Daoy (cell line): ENCODE results near the gene MAGEB17. TPM values are rescaled to one million over a fixed set of nuclear protein-coding genes. Genes with fewer than 3 reads are reported as not detected.
A peak's percentile ranks its signal among the peaks of the same experiment; 100 is the strongest.
"Not testable (repeated sequence)": the region's sequence is repeated elsewhere in the genome, so short reads cannot be mapped to it uniquely, and the experiment has no call there.

Experiments used
- DNase-seq: peaks from one replicate; pipeline ENCODE4 v3.0.0-alpha.2; 2015; ENCODE audit warnings: low read depth
- total RNA-seq: library from RNA; depleted of rRNA; stranded (reverse); fragments of >200 nt; shearing (Covaris generic); gene quantifications from 2 replicates; pipeline ENCODE4 v1.2.3, GENCODE V29; 2014; rRNA removed

The MAGEB17 gene, protein sequence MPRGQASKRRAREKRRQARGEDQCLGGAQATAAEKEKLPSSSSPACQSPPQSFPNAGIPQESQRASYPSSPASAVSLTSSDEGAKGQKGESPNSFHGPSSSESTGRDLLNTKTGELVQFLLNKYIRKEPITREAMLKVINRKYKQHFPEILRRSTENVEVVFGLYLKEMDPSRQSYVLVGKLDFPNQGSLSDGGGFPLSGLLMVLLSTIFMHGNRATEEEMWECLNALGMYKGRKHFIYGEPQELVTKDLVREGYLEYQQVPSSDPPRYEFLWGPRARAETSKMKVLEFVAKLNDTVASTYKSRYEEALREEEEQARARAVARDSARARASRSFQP
- not detected in 2 replicates for total RNA-seq

GRCh38 chrX:16167181-16167580 lies at the start of gene MAGEB17:
TSS of gene MAGEB17 (plus strand) at chrX:16167481. CDS start at chrX:16170383, 2,902 bp downstream.
- no peak for DNase-seq

- DNase-seq = no peak
These were observed 47.7 kb upstream of the MAGEB17 start for GRCh38 chrX:16119353-16120220.

- DNase-seq = no peak
These were observed 46.9 kb upstream of the MAGEB17 start for GRCh38 chrX:16120431-16120830.

DNA sequence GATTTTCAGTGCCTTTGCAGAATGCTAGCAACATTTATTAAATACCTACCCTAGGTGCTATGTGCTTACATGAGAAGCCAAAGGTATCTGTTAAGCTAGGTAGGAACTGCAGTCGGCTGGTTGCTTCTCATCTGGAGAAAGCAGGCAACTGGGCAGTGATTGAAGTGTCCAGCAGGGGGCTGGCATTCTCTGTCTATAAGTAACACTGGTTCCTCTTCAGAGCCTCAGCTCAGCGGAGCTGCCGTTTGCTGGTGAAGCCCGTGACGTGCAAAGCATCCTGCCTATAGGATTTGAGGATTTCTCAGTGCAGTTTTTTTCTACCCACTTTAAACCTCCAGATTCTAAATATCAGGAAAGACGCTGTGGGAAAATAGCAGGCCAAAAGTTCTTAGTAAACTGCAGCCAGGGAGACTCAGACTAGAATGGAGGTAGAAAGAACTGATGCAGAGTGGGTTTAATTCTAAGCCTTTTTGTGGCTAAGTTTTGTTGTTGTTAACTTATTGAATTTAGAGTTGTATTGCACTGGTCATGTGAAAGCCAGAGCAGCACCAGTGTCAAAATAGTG lies 44.0 kb upstream of the MAGEB17 start, which contains the start of gene GRPR:
GRPR (plus strand) TSS at position 344 of the 565 bp plus-strand sequence. CDS start 389 bp downstream, outside the sequence.
- peak; percentile 74 for DNase-seq

GRCh38 chrX:16124201-16124600 lies 43.1 kb upstream of the MAGEB17 start:
- DNase-seq = no peak

- no peak for DNase-seq
These were observed 41.6 kb upstream of the MAGEB17 start for GRCh38 chrX:16125520-16126149.

DNA sequence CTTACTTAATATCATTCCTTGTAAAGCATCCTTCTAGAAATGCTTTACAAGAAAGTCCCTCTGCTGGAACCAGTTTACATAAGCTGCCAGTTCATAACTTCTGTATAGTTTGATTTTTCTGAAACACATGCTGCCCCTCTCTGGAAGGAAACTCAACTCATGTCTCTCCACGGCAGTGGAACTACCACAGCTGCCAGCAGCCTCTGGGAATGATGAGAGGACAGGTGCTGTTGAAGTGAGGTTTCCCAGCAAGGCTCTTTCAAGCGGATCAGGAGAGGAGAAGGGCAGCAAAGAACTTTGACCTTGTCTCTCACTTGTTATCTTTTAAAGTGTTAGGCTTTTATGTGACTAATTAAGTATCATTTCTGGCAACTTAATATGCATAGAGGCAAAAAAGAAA lies 36.6 kb upstream of the MAGEB17 start:
- no peak for DNase-seq

DNA sequence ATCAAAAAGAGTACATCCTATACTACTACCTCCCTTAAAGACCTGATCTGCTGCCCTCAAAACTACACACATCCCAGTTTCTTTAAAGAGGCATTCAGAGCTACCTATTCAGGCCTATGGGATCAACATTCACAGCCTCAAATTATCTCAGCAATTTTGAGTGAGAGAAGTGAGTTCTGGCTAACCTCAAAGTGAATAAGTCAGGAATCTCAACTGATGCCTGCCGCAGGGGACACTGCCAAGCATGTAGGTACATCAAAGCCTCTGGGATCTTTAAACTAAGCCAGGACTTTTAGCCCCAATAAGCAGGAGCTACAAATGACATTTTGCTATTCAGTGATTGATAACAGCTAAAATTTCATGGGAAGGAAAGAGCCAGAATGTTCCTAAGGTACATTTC lies 32.3 kb upstream of the MAGEB17 start:
- DNase-seq = no peak

DNA sequence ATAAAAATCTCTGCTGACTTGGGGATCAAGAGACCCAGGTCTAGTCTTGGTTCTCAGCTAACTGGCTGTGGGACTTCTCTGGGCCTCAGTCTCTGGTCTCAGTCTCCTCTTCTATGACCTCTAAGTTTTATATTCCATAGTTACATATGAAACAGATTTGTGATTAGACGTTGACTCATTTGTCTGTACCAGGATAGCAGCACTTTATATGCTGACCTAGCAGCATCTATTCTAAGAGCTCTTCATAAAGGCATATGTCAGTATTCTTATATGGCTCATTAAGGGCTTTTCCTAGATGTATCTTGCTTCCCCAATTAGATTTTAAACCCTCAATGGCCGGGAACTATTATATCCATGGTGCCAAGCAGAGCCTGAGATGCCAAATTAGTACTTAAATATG lies 31.2 kb upstream of the MAGEB17 start:
- DNase-seq = no peak

- no peak for DNase-seq
These were observed 29.7 kb upstream of the MAGEB17 start for GRCh38 chrX:16137416-16138107.

DNA sequence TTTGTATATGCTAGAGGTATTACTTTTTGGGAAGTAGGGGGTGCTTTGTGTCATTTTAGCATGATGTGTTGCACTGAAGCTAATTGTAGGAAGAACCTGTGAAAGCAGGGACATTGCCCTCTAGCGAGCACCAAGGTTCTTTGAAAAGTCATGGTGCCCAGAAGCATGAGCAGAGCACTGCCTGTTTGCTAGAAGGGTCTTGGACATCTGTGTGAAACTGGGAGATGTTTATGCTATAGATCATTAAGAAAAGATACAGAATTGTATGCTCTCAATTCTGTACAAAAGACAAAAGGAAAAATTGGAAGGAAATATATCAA lies 29.2 kb upstream of the MAGEB17 start:
- no peak for DNase-seq

DNA sequence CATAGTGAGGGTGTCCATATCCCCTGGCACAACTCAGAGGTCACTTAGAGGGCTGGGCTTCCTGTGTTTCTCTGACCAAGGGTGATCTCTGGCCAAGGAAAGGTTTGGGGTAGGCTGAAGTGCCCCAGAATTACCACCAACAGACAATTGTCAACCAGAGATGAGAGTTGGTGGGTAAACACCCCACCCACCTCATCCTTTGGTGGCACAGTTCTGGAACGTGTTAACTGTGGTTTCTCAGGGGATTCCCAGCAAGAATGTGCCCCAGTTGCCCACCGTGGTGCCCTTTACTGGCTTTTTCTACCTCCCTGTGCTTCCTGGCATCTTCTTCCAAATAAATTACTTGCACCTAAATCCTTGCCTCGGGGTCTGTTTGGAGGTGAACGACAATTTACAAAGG lies 26.8 kb upstream of the MAGEB17 start:
- no peak for DNase-seq

DNA sequence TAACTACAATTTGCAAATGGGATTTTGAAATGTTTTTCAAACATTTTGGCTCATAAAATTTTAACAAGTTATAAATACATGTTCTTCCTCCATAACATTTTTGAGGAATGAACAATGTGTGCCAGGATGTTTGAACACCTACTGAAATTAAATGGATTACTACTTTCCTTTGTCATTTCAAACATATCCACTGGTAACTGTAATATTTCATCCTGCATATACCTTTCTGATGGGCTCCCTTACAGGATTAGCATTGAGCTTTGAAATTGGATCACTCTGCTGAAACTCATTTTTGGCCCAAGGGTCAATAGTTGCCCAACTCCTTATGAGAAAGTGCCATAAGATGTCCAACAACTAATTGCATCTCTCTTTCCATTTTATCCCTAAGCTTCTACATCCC lies 26.3 kb upstream of the MAGEB17 start:
- no peak for DNase-seq

DNA sequence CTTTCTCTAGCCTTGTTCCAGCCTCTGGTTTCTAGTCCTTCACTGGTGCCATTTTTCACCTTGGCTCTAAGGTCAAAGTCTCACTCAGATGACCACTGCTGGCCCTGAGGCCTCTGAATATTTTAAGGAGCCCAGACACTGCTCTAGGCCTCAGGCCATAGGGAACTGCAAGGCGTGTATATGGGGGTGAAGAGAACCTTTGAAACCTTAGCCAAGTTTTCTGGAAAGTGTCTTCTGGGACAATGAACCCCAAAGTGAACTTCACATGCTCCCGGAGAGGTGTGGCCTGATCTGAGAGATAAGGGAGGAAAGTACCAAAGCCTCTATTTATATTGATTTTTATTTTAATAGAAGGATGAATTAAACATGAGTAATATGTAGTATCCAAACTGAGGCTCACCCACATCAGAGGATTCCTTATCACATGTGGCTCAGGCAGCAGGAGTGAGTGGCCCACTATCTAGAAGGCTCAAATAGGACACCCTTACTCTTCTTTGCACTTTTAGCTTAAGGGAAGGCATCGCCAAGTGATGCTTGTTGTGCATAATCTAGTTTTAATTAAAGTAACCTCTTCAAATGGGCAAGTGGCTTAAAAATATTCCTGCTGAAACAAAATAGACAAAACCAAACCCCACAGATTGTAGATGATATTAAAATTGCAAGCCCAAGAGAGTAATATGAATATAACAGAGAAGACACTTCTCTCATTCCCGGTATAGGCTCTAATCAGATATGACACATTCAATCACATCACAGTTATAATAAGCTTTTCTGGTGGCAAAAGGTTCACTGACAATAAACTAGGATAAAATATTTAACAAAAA lies 25.6 kb upstream of the MAGEB17 start:
- DNase-seq = no peak

DNA sequence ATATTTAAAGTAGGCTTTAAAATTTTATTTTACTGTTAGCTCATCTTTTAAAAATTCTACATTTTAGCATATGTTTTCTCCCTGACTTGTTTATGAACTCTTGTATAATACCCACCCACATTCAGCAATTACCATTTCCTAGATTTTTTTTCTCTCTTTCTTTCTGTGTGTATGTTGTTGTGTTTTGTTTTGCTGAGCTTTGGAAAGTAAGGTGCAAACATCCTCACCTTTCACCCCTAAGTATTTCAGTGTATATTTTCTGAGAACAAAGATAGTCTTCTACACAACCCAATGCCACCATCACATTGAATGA lies 25.1 kb upstream of the MAGEB17 start:
- DNase-seq = no peak

GRCh38 chrX:16143968-16144367 lies 23.3 kb upstream of the MAGEB17 start:
- DNase-seq = no peak

GRCh38 chrX:16144420-16144819 lies 22.9 kb upstream of the MAGEB17 start:
- no peak for DNase-seq

GRCh38 chrX:16145093-16145492 lies 22.2 kb upstream of the MAGEB17 start:
- DNase-seq = not testable (repeated sequence)

- no peak for DNase-seq
These were observed 21.6 kb upstream of the MAGEB17 start for GRCh38 chrX:16145656-16146055.

DNA sequence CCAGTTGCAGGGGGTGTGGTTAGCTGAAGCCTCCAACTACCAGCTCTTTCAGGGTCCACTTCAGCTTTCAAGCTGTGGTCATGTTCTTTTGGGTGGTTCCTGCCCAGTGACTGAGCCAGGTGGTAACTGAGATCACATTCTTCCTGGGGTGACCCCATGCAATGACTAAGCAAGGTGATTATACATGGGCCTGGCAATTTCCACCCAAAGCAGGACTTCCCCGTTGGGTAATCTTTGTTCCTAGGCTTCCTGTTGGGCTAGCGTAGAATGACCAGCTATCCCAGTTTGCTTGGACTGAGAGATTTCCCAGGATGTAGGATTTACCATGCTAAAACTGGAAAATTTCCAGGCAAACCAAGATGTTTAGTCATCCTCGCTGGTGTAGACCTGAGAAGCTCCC lies 18.4 kb upstream of the MAGEB17 start:
- peak; percentile 5 for DNase-seq

DNA sequence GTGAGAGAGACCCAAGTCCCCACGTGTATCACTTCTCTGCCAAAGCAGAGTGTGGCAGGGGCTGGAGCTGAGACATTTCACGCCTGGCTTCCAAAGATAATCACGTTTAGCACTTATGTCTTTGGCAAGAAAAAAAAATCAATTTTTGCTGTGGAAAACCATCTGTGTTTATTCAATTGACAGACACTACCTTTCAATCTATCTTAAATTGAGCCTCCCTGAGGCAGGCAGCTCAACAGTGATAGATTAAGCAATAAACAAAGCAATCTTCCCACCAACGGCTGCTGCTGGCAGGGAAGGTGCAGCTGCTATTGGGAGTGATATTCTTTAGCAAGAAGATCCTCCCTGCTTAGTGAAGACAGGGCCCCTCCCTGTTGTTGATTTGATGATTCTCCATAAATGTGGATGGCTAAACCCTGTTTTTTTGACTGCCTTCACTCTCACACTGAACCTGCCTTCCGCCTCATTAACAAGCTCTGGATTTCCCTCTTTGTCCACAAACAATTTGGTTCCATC lies 11.6 kb upstream of the MAGEB17 start:
- DNase-seq = no peak
